ENCODE measurements around the gene RPA3.

- TF ChIP-seq POLR2AphosphoS5 (IDR thresholded peaks at IDR 0.05) (no peak), EP300 (IDR thresholded peaks at IDR 0.05) (no peak), CTCF (IDR thresholded peaks at IDR 0.05) (no peak), POLR2A (IDR thresholded peaks at IDR 0.05) (no peak)
Observed at GRCh38 chr7:7620644-7621210, 97.7 kb downstream of the RPA3 start.

All from gastroesophageal sphincter (tissue), 3 donors.